H1 (cell line): ENCODE measurements around the gene VPS50. TPM values are rescaled to one million over a fixed set of nuclear protein-coding genes. Genes with fewer than 3 reads are reported as not detected.

Experiments
- CTCF ChIA-PET: fragments of 300-600 bp; sonication (Branson Sonifier 250); formaldehyde crosslinking; loops from one replicate; lab custom pipeline; 2021; ENCODE audit not compliant: partially characterized antibody; lab: Charles Lee
- POLR2A ChIA-PET: fragments of 300-600 bp; sonication (Branson Sonifier 250); formaldehyde crosslinking; loops from one replicate; lab custom pipeline; 2021; ENCODE audit warnings: inconsistent platforms; ENCODE audit not compliant: partially characterized antibody; lab: Charles Lee
- DNase-seq, 2 experiments: peaks; one replicate each; pipeline versions ENCODE4 v3.0.0 to v3.0.0-alpha.2; 2010 to 2022; ENCODE audit warnings: low spot score in 2 of 2, low read depth in 1 of 2, mixed read lengths in 1 of 2
- FAIRE-seq: peaks from 2 replicates; lab custom pipeline; 2011; peaks lifted over from hg19 to GRCh38; lab: Jason Lieb, UNC
- H2AFZ ChIP-seq: 2 replicates; pipeline ENCODE4 v1.8.1; 2012; ENCODE audit warnings: low read length, inconsistent platforms
- H2AK5ac ChIP-seq: 2 replicates; pipeline ENCODE4 v1.6.1; 2013; ENCODE audit warnings: low read depth, low read length
- H2BK120ac ChIP-seq: replicated peaks from 2 replicates; pipeline ENCODE3; 2013; ENCODE audit warnings: low read depth, low read length, inconsistent platforms
- H2BK12ac ChIP-seq: 2 replicates; pipeline ENCODE4 v1.6.1; 2013; ENCODE audit warnings: low read depth, low read length
- H2BK15ac ChIP-seq: 2 replicates; pipeline ENCODE4 v1.6.1; 2013; ENCODE audit warnings: low read length
- H2BK20ac ChIP-seq: 2 replicates; pipeline ENCODE4 v1.6.1; 2013; ENCODE audit warnings: low read length
- H2BK5ac ChIP-seq: 2 replicates; pipeline ENCODE4 v1.6.1; 2013; ENCODE audit warnings: low read depth, low read length
- H3K14ac ChIP-seq: 2 replicates; pipeline ENCODE4 v1.6.1; 2013; ENCODE audit warnings: inconsistent platforms; ENCODE audit not compliant: insufficient read length
- H3K18ac ChIP-seq: 2 replicates; pipeline ENCODE4 v1.6.1; 2013; ENCODE audit warnings: low read length; ENCODE audit errors: extremely low read depth
- H3K23ac ChIP-seq: 2 replicates; pipeline ENCODE4 v1.6.1; 2013; ENCODE audit warnings: inconsistent platforms; ENCODE audit not compliant: insufficient read length
- H3K23me2 ChIP-seq: 2 replicates; pipeline ENCODE4 v1.6.1; 2013; ENCODE audit warnings: low read depth, low read length
- H3K27ac ChIP-seq: 2 replicates; pipeline ENCODE4 v1.6.1; 2011; ENCODE audit warnings: low read depth, low read length, inconsistent platforms
- H3K27me3 ChIP-seq, 4 experiments: replicated peaks in 1 of 4; 1 replicate in 1 of 4; 2 replicates in 3 of 4; pipeline versions ENCODE4 v1.6.1 to v1.8.1; 2011 to 2013; ENCODE audit warnings: low read length in 3 of 4, mild to moderate bottlenecking in 3 of 4, inconsistent platforms in 2 of 4, mixed read lengths in 2 of 4, moderate library complexity in 1 of 4; ENCODE audit not compliant: control insufficient read depth in 3 of 4, insufficient read depth in 3 of 4; ENCODE audit errors: extremely low read depth in 1 of 4
- H3K36me3 ChIP-seq, 4 experiments: 2 replicates each; pipeline versions ENCODE4 v1.6.1 to v1.8.1; 2011 to 2013; ENCODE audit warnings: mild to moderate bottlenecking in 4 of 4, low read length in 3 of 4, moderate library complexity in 2 of 4, control low read depth in 1 of 4, inconsistent platforms in 1 of 4; ENCODE audit not compliant: insufficient read depth in 4 of 4, control insufficient read depth in 2 of 4
- H3K4ac ChIP-seq: replicated peaks from 2 replicates; pipeline ENCODE3; 2013; ENCODE audit warnings: low read length, low read depth, mixed read lengths, inconsistent platforms; ENCODE audit not compliant: insufficient read length
- H3K4me1 ChIP-seq, 4 experiments: replicated peaks in 1 of 4; 1 replicate in 1 of 4; 2 replicates in 3 of 4; pipeline versions ENCODE4 v1.6.1 to v1.8.1; 2011 to 2013; ENCODE audit warnings: low read length in 3 of 4, inconsistent platforms in 2 of 4, mixed read lengths in 1 of 4; ENCODE audit not compliant: insufficient read depth in 4 of 4, control insufficient read depth in 3 of 4
- H3K4me2 ChIP-seq, 2 experiments: 2 replicates each; pipeline versions ENCODE4 v1.6.1 to v1.8.1; 2011 to 2013; ENCODE audit warnings: low read depth in 2 of 2, low read length in 2 of 2, control low read depth in 1 of 2, inconsistent platforms in 1 of 2, mild to moderate bottlenecking in 1 of 2; ENCODE audit not compliant: insufficient read depth in 1 of 2
- H3K4me3 ChIP-seq, 4 experiments: fragments of 200-600, 300-600 bp in 1 of 4; sonication (generic), shearing (Covaris generic), sonication (Bioruptor Twin) in 1 of 4; 2 replicates each; pipeline versions ENCODE4 v1.5.1 to v1.8.1; 2011 to 2016; ENCODE audit warnings: low read length in 4 of 4, low read depth in 3 of 4, control low read depth in 2 of 4, inconsistent platforms in 2 of 4, mild to moderate bottlenecking in 2 of 4, mixed read lengths in 1 of 4, moderate library complexity in 1 of 4; ENCODE audit not compliant: insufficient read depth in 2 of 4; ENCODE audit errors: extremely low read depth in 1 of 4
- H3K56ac ChIP-seq: replicated peaks from 2 replicates; pipeline ENCODE3; 2013; ENCODE audit warnings: low read depth, mild to moderate bottlenecking, mixed read lengths, low read length, inconsistent platforms; ENCODE audit not compliant: insufficient read length
- H3K79me1 ChIP-seq: 2 replicates; pipeline ENCODE4 v1.6.1; 2013; ENCODE audit warnings: low read depth, low read length, control low read depth
- H3K79me2 ChIP-seq, 2 experiments: 2 replicates each; pipeline versions ENCODE4 v1.6.1 to v1.8.1; 2012 to 2013; ENCODE audit warnings: low read length in 2 of 2, mild to moderate bottlenecking in 2 of 2, inconsistent platforms in 1 of 2; ENCODE audit not compliant: insufficient read depth in 2 of 2, control insufficient read depth in 1 of 2
- H3K9ac ChIP-seq, 4 experiments: replicated peaks in 1 of 4; 1 replicate in 1 of 4; 2 replicates in 3 of 4; pipeline versions ENCODE4 v1.6.1 to v1.8.1; 2011 to 2013; ENCODE audit warnings: low read depth in 3 of 4, low read length in 3 of 4, control low read depth in 2 of 4, mild to moderate bottlenecking in 2 of 4, moderate library complexity in 2 of 4, inconsistent platforms in 1 of 4; ENCODE audit errors: extremely low read depth in 1 of 4
- H3K9me3 ChIP-seq, 2 experiments: 2 replicates each; pipeline versions ENCODE4 v1.6.1 to v1.8.1; 2012 to 2013; ENCODE audit warnings: mild to moderate bottlenecking in 2 of 2, moderate library complexity in 2 of 2, control low read depth in 1 of 2, inconsistent platforms in 1 of 2, low read depth in 1 of 2, low read length in 1 of 2, mixed read lengths in 1 of 2; ENCODE audit not compliant: insufficient read depth in 2 of 2
- H4K20me1 ChIP-seq, 2 experiments: replicated peaks in 1 of 2; 2 replicates each; pipeline versions ENCODE3 to v1.8.1; 2011 to 2013; ENCODE audit warnings: inconsistent platforms in 2 of 2, low read length in 2 of 2, mild to moderate bottlenecking in 1 of 2; ENCODE audit not compliant: insufficient read depth in 2 of 2, control insufficient read depth in 1 of 2
- H4K5ac ChIP-seq: 2 replicates; pipeline ENCODE4 v1.6.1; 2013; ENCODE audit warnings: low read length, low read depth, mixed read lengths, inconsistent platforms; ENCODE audit not compliant: insufficient read length
- H4K8ac ChIP-seq: 2 replicates; pipeline ENCODE4 v1.8.0; 2013; ENCODE audit warnings: mild to moderate bottlenecking, moderate library complexity, low read length, inconsistent platforms; ENCODE audit not compliant: insufficient read depth; ENCODE audit errors: extremely low read depth
- H4K91ac ChIP-seq: replicated peaks from 2 replicates; pipeline ENCODE3; 2013; ENCODE audit warnings: low read length, mixed read lengths, inconsistent platforms; ENCODE audit not compliant: insufficient read length
- BACH1 ChIP-seq: IDR thresholded peaks from 2 replicates; pipeline ENCODE4 v1.6.1; 2012; ENCODE audit warnings: low read length, improper control_type of control experiment
- CEBPB ChIP-seq: IDR thresholded peaks from 2 replicates; pipeline ENCODE4 v1.6.1; 2012; ENCODE audit warnings: low read depth, low read length
- CREB1 ChIP-seq: IDR thresholded peaks from 2 replicates; pipeline ENCODE4 v1.6.1; 2012; ENCODE audit warnings: inconsistent platforms
- EGR1 ChIP-seq: IDR thresholded peaks from 2 replicates; pipeline ENCODE4 v1.6.1; 2011; ENCODE audit warnings: low read depth, low read length, borderline replicate concordance
- EP300 ChIP-seq, 2 experiments: IDR thresholded peaks; 1 replicate in 1 of 2; 2 replicates in 1 of 2; pipeline ENCODE4 v1.6.1; 2011 to 2012; ENCODE audit warnings: low read depth in 2 of 2, low read length in 2 of 2, mild to moderate bottlenecking in 2 of 2, borderline replicate concordance in 1 of 2, inconsistent platforms in 1 of 2, moderate library complexity in 1 of 2
- EZH2 ChIP-seq: fragments of 200-600 bp; sonication (generic); IDR thresholded peaks from 2 replicates; pipeline ENCODE4 v1.7.1; 2012; ENCODE audit warnings: low read depth, mild to moderate bottlenecking, moderate library complexity, low read length, inconsistent platforms; ENCODE audit not compliant: severe bottlenecking
- JUN ChIP-seq: IDR thresholded peaks from 2 replicates; pipeline ENCODE4 v1.6.1; 2011; ENCODE audit warnings: low read depth, mild to moderate bottlenecking, improper control_type of control experiment, low read length
- KDM5A ChIP-seq: fragments of 200-600 bp; IDR thresholded peaks from 2 replicates; pipeline ENCODE4 v1.7.1; 2012; ENCODE audit warnings: mild to moderate bottlenecking, low read length, inconsistent platforms, mixed read lengths
- MAFK ChIP-seq: IDR thresholded peaks from 2 replicates; pipeline ENCODE4 v1.6.1; 2012; ENCODE audit warnings: low read depth, mild to moderate bottlenecking, improper control_type of control experiment, low read length
- TAF7 ChIP-seq: optimal IDR thresholded peaks from 2 replicates; pipeline ENCODE3; 2011; ENCODE audit warnings: low read depth, mild to moderate bottlenecking, inconsistent platforms, low read length, moderate library complexity, borderline replicate concordance
- WGBS, 2 experiments: shearing (Covaris generic) in 1 of 2; methylation state at CpG; one replicate each; pipeline versions ENCODE4 v1.1.6 to v1.1.7; 2013 to 2015; ENCODE audit warnings: low lambda C conversion rate in 2 of 2, mixed read lengths in 2 of 2, inconsistent platforms in 1 of 2, low coverage in 1 of 2, missing lambda C conversion rate in 1 of 2; ENCODE audit not compliant: insufficient replicate concordance in 2 of 2, insufficient coverage in 1 of 2, insufficient read length in 1 of 2; ENCODE audit errors: extremely low coverage in 1 of 2, missing lambda C conversion rate in 1 of 2; 5-methylcytosine and 5-hydroxymethylcytosine counted together
- polyA plus RNA-seq, 7 experiments: library from polyadenylated mRNA; depleted of rRNA in 3 of 7; stranded (reverse) in 5 of 7; unstranded in 2 of 7; fragments of >200 nt in 5 of 7; fragments of 200-250 nt in 2 of 7; gene quantifications; 1 replicate in 5 of 7; 2 replicates in 1 of 7; 4 replicates in 1 of 7; pipeline versions ENCODE4 v1.2.1 to v1.2.3, GENCODE V29; 2011 to 2013; ENCODE audit warnings: missing spikeins in 2 of 7, mixed read lengths in 2 of 7
- total RNA-seq: library from RNA; stranded (reverse); fragmentation: NEBNext Ultra II Directional; extraction: Animal tissue kit (Norgen Biotek cat#: 25700); gene quantifications from 2 replicates; pipeline ENCODE4 v1.2.1, GENCODE V29; 2021
- TF ChIP-seq, protein P1 (sequence below): IDR thresholded peaks from 2 replicates; pipeline ENCODE4 v1.6.1; 2011; ENCODE audit warnings: low read depth, mild to moderate bottlenecking, low read length; ENCODE audit not compliant: insufficient read depth
- TF ChIP-seq, protein P2 (sequence below): IDR thresholded peaks from 2 replicates; pipeline ENCODE4 v1.6.1; 2012; ENCODE audit warnings: low read length, inconsistent platforms

Gene VPS50
- total and polyA plus RNA-seq, 2 of the 8 experiments (the other 6 are each of a cell fraction or from before 2014, with no cell fraction given): 3.7 to 9.3 TPM

DNA sequence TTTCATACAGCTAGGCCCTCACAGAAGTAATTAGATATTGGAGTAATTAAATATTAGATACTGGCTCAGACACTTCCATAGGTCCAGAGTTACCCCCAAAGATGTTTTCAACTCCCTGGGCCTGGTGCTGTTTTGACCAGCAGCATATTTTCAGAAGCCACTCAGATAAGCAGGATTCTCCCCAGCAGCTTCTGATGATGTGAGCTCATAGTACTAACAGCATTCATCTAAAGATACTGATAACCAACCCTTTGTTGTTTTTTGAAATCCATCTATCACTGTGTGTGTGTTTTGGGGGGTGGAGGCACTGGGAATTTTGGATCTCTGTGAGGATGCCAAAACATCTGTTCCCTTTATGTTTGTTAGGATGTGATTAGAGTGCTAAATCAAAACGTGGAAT, 52.7 kb downstream of the VPS50 start:
- CTCF ChIA-PET: interaction anchor here (0.9 kb wide), 1 partner anchor 89 kb away, joined by 3 read pairs; no protein-coding TSS in a partner anchor
- TF ChIP-seq CEBPB (no peak), JUN (no peak), KDM5A (no peak), BACH1 (no peak), MAFK (no peak), EZH2 (no peak), EP300 (IDR thresholded peaks at IDR 0.05; ENCODE audit: borderline replicate concordance in 1 of 2, low read depth in 2 of 2, low read length in 2 of 2) (no peak), EGR1 (no peak), TAF7 (no peak), CREB1 (no peak)
- TF ChIP-seq, protein P1, sequence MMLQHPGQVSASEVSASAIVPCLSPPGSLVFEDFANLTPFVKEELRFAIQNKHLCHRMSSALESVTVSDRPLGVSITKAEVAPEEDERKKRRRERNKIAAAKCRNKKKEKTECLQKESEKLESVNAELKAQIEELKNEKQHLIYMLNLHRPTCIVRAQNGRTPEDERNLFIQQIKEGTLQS: no peak
- TF ChIP-seq, protein P2, sequence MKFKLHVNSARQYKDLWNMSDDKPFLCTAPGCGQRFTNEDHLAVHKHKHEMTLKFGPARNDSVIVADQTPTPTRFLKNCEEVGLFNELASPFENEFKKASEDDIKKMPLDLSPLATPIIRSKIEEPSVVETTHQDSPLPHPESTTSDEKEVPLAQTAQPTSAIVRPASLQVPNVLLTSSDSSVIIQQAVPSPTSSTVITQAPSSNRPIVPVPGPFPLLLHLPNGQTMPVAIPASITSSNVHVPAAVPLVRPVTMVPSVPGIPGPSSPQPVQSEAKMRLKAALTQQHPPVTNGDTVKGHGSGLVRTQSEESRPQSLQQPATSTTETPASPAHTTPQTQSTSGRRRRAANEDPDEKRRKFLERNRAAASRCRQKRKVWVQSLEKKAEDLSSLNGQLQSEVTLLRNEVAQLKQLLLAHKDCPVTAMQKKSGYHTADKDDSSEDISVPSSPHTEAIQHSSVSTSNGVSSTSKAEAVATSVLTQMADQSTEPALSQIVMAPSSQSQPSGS: no peak
- H4K20me1 ChIP-seq: no peaks in the 10 kb centered on the region

More for the DNA sequence above, 52.7 kb downstream of the VPS50 start:
- POLR2A ChIA-PET: no interaction called here
- Histone ChIP-seq H3K79me1 (no peaks in the 10 kb centered on the region), H3K9me3 (no peaks in the 10 kb centered on the region), H3K14ac (no peak overlapping the region), H2BK12ac (no peak overlapping the region), H4K91ac (no peak overlapping the region), H2AK5ac (no peak overlapping the region), H3K9ac (no peak overlapping the region), H3K23me2 (no peaks in the 10 kb centered on the region), H2BK5ac (no peak overlapping the region), H3K56ac (no peak overlapping the region), H3K4me3 (no peak overlapping the region), H2BK15ac (no peak overlapping the region), H3K4me1 (no peaks in the 10 kb centered on the region), H2AFZ (no peak overlapping the region), H2BK20ac (no peak overlapping the region), H3K4ac (no peak overlapping the region), H3K36me3 (no peaks in the 10 kb centered on the region), H3K27ac (no peak overlapping the region), H3K23ac (no peak overlapping the region), H2BK120ac (no peak overlapping the region), H3K4me2 (no peak overlapping the region), H3K79me2 (no peaks in the 10 kb centered on the region), H3K27me3 (no peaks in the 10 kb centered on the region), H4K5ac (no peak overlapping the region), H4K8ac (no peak overlapping the region), H3K18ac (no peak overlapping the region)
- FAIRE-seq (no peak), DNase-seq (no peak)
- 82% methylated on average over 1 of the region's 1 CpG; no CpG with 5 or more reads in 1 of the 2 experiments for WGBS, 2 experiments
